NCI-H2227 (cell line): ENCODE data around the gene MTHFS.
A peak's percentile ranks its signal among the peaks of the same experiment; 100 is the strongest.

ENCODE experiments used
- DNase-seq: peaks from one replicate; lab custom pipeline; 2025; ENCODE audit not compliant: unreplicated experiment; lab: John Stamatoyannopoulos, UW

MTHFS gene

GRCh38 chr15:79820820-79821219 lies 76.0 kb downstream of the MTHFS start:
- no peak for DNase-seq

DNA sequence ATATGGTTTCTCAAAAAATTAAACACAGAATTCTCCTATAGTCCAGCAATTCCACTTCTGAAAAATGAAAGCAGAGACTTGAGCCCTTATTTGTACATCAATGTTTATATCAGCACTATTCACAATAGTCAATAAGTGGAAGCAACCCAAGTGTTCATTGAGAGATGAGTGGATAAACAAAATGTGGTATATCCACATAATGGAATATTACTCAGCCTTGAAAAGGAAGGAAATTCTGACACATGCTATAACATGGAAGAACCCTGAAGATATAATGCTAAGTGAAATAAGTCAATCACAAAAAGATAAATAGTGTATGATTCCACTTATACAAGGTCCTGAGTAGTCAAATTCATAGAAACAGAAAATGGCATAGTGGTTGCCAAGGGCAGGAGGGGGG lies 76.6 kb downstream of the MTHFS start:
- no peak for DNase-seq

DNA sequence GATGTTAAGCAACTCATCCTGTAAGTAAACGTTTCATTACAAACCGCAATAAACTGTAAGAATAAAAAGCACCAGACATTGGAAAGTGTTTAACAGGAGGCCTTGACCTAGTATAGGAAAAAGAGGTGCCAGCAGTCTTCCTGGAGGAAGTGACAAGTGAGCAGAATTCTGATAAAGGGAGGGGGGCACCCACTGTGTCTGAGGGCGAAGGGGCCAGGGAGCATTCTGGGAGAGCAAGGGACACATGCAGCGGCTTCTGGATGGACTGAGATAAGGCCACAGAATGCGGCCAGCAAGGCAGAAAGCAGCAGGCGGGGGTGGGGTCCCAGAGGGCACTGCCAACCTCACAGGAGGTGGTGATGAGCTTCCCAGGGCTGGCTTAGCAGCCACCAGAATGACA lies 80.2 kb downstream of the MTHFS start:
- no peak for DNase-seq

GRCh38 chr15:79815468-79815867 lies 81.3 kb downstream of the MTHFS start:
- no peak for DNase-seq

DNA sequence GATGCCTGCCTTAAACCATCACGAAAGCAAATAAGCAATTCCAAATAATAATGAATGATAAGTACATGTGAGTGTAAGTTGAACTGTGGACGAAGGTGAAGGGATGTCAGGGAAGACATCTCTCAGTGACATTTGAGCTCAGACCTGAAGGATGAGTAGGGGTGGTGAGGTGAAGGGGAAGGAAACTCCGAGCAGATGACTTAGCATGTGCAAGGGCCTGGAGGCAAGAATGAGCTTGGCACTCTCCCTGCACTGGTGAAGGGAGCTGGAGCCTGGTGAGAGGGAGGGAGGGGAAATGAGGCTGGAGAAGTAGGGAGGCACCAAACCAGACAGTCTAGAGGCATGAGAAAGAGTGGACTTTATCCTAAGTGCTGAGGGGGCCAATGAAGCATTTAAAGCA lies 84.3 kb downstream of the MTHFS start:
- no peak for DNase-seq

- peak; percentile 40 for DNase-seq
These were observed 85.1 kb downstream of the MTHFS start for GRCh38 chr15:79811406-79812405.

- no peak for DNase-seq
These were observed 92.0 kb downstream of the MTHFS start for GRCh38 chr15:79804838-79805237.

DNA sequence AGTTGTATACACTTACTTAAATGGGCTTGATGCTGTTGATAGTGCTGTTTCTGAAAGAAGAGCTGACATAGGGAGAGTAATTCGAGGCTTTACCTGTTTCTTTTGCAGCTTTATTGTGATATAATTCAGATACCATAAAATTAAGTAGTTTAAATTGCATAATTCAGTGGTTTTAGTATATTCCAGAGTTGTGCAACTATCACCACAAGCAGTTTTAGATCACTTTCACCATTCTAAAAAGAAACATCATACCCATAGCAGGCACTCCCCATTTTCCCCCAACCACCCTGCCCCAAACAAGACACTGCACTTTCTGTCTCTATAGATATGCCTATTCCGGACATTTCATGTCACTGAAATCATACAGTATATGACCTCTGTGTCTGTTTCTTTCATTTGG lies 98.5 kb downstream of the MTHFS start:
- no peak for DNase-seq
